Esophagus squamous epithelium (tissue), 4 donors: ENCODE measurements around the gene EFCAB6.

Experiments
- CTCF ChIP-seq, 6 experiments: fragments of 450-650 bp in 4 of 6; fragments of 200-600 bp in 2 of 6; sonication (generic) in 2 of 6; IDR thresholded peaks; one replicate each; pipeline ENCODE4 v1.5.1; 2016 to 2019; ENCODE audit warnings: antibody characterized with exemption in 6 of 6, mild to moderate bottlenecking in 4 of 6, moderate library complexity in 4 of 6
- POLR2A ChIP-seq, 4 donors: fragments of 450-650 bp; IDR thresholded peaks; one replicate each; pipeline ENCODE4 v1.6.1; 2017; ENCODE audit warnings: antibody characterized with exemption in 4 of 4, mild to moderate bottlenecking in 4 of 4, moderate library complexity in 3 of 4

GRCh38 chr22:43481568-43482317, 330.4 kb downstream of the EFCAB6 start:
- TF ChIP-seq CTCF (IDR thresholded peaks at IDR 0.05): no peak
- TF ChIP-seq POLR2A (IDR thresholded peaks at IDR 0.05): no peak
